ENCODE data around the gene GEMIN5.

The GEMIN5 gene

GRCh38 chr5:154858972-154859871, 78.8 kb downstream of the GEMIN5 start:
- no peak for TF ChIP-seq CTCF (IDR thresholded peaks at IDR 0.05; ENCODE audit: borderline replicate concordance, insufficient read depth, low read depth, low read length)
- peak overlapping the region; percentile 79 for H3K4me3 ChIP-seq (ENCODE audit: low read depth, low read length)

GRCh38 chr5:154858297-154858971, 79.6 kb downstream of the GEMIN5 start, which contains the start of gene CNOT8:
TSS of gene CNOT8 (plus strand) at chr5:154858627. CDS start at chr5:154863279, 4,652 bp downstream.
- H3K4me3 ChIP-seq (ENCODE audit: low read depth, low read length): peak within 1 kb of the TSS; percentile 79
- TF ChIP-seq CTCF (IDR thresholded peaks at IDR 0.05; ENCODE audit: borderline replicate concordance, insufficient read depth, low read depth, low read length): no peak

DNA sequence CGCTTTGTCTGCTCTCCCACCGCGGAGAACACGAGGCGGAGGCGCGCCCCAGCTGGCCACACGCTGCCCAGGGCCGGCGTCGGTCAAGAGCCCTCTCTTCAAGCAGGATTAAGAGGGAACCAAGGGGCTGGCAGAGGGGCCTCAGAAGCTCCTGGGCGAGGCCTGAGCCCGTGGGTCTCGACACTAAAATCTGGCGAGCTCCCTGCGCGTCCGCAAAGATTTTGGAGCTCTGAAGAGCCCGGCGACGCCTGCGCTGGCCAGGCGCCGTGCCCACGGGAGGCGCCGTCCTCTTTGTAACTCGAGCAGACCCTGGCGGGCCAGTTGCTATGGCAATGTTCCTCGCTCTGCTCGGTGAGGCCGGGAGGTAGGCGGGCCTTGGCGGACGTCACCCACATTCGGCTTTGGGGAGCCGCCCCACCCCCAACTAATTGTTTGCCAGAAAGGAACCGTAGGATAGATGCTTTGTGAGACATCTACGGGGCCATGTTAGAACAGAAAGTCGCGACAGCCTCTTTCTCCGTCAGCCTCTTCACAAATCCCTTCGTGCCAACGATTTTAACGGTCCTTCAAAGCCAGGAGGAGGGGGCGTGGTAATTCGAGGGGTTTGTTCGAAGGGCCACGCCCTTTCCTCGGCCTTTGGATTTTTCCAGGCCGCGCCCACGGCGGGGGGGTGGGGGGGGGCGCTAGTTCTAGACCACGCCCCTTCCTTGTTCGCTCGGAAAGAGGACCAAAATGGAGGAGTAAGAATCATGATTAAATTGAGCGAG, 80.3 kb downstream of the GEMIN5 start:
- TF ChIP-seq CTCF (IDR thresholded peaks at IDR 0.05; ENCODE audit: borderline replicate concordance, insufficient read depth, low read depth, low read length): no peak
- H3K4me3 ChIP-seq (ENCODE audit: low read depth, low read length): peak overlapping the region; percentile 79

DNA sequence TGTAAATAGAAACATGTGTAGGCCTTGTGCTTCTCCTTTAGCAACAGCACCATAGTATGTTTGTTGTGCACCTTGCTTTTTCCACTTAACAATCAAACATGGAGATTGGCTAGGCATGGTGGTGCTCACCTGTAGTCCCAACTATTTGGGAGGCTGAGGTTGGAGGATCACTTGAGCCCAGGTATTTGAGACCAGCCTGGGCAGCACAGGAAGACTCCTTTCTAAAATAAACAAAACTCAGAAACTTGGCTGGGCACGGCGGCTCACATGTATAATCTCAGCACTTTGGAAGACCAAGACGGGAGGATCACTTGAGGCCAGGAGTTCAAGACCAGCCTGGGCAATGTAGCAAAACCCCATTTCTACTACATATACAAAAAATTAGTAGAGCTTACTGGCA, 86.7 kb downstream of the GEMIN5 start:
- no peak for TF ChIP-seq CTCF (IDR thresholded peaks at IDR 0.05; ENCODE audit: borderline replicate concordance, insufficient read depth, low read depth, low read length)
- no peak overlapping the region for H3K4me3 ChIP-seq (ENCODE audit: low read depth, low read length)

GRCh38 chr5:154850255-154851062, 87.6 kb downstream of the GEMIN5 start, which contains the start of gene FAXDC2:
TSS of gene FAXDC2 (minus strand) at chr5:154850603. CDS start at chr5:154838178, 12,425 bp downstream.
- TF ChIP-seq CTCF (IDR thresholded peaks at IDR 0.05; ENCODE audit: borderline replicate concordance, insufficient read depth, low read depth, low read length): no peak
- H3K4me3 ChIP-seq (ENCODE audit: low read depth, low read length): no peak within 1 kb of the TSS

- no peak for TF ChIP-seq CTCF (IDR thresholded peaks at IDR 0.05; ENCODE audit: borderline replicate concordance, insufficient read depth, low read depth, low read length)
- no peak overlapping the region for H3K4me3 ChIP-seq (ENCODE audit: low read depth, low read length)
These were observed 88.2 kb downstream of the GEMIN5 start for GRCh38 chr5:154849791-154850201.

All from GM12875 (cell line).